ENCODE data around the gene MOB4.

- no peak for TF ChIP-seq POLR2A (IDR thresholded peaks at IDR 0.05)
- TF ChIP-seq, protein P1, sequence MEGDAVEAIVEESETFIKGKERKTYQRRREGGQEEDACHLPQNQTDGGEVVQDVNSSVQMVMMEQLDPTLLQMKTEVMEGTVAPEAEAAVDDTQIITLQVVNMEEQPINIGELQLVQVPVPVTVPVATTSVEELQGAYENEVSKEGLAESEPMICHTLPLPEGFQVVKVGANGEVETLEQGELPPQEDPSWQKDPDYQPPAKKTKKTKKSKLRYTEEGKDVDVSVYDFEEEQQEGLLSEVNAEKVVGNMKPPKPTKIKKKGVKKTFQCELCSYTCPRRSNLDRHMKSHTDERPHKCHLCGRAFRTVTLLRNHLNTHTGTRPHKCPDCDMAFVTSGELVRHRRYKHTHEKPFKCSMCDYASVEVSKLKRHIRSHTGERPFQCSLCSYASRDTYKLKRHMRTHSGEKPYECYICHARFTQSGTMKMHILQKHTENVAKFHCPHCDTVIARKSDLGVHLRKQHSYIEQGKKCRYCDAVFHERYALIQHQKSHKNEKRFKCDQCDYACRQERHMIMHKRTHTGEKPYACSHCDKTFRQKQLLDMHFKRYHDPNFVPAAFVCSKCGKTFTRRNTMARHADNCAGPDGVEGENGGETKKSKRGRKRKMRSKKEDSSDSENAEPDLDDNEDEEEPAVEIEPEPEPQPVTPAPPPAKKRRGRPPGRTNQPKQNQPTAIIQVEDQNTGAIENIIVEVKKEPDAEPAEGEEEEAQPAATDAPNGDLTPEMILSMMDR (IDR thresholded peaks at IDR 0.05), result no peak
- no peak for TF ChIP-seq EP300 (IDR thresholded peaks at IDR 0.05)
Observed at GRCh38 chr2:197558393-197558792, 42.5 kb downstream of the MOB4 start.

Measured in tibial nerve (tissue), 4 donors.